ENCODE measurements around the gene RAPGEF1. TPM values are rescaled to one million over a fixed set of nuclear protein-coding genes. Genes with fewer than 3 reads are reported as not detected.

Gene RAPGEF1
- total RNA-seq, 2 experiments from 2014 or later, result 118 to 243 TPM

GRCh38 chr9:131671133-131671520 is 68.7 kb downstream of the RAPGEF1 start:
- TF ChIP-seq EZH2phosphoT487 (IDR thresholded peaks at IDR 0.05; ENCODE audit: borderline replicate concordance, low read depth, low read length) (no peak), CTCF (conservative IDR thresholded peaks at IDR 0.05; ENCODE audit: low read length) (peak; percentile 39)
- no peak for DNase-seq (ENCODE audit: low spot score)
- Histone ChIP-seq H4K20me1 (ENCODE audit: insufficient read depth, low read length) (peaks cover 31% of the 10 kb centered on the region; the same call in 1 of the 2 replicates), H3K36me3 (ENCODE audit: insufficient read depth, low read length) (peaks cover 90% of the 10 kb centered on the region), H3K27ac (ENCODE audit: low read depth, low read length, poor library complexity, severe bottlenecking) (peak overlapping the region; percentile 98), H3K9me3 (ENCODE audit: low read length) (no peaks in the 10 kb centered on the region), H3K4me2 (ENCODE audit: low read length) (peak overlapping the region; percentile 100), H3K9me2 (ENCODE audit: insufficient read depth, low read length) (no peaks in the 10 kb centered on the region), H3K4me1 (ENCODE audit: insufficient read depth, low read length, poor library complexity, severe bottlenecking) (peaks cover 76% of the 10 kb centered on the region), H3K79me2 (ENCODE audit: insufficient read depth, low read depth, low read length) (peaks cover 100% of the 10 kb centered on the region), H2AFZ (ENCODE audit: low read length) (no peak overlapping the region), H3K4me3 (ENCODE audit: low read depth, low read length, poor library complexity, severe bottlenecking) (peak overlapping the region; percentile 76)
- CTCF ChIA-PET (ENCODE audit: unreplicated experiment), result no interaction called here
- POLR2A ChIA-PET, result interaction anchor here (0.6 to 13.0 kb wide), 2 partner anchors 55 to 86 kb away, joined by 3 to 347 read pairs; no protein-coding TSS in a partner anchor
- intact Hi-C loops (cut with micrococcal nuclease; ENCODE audit: unreplicated experiment), result loop anchor here (10.0 kb wide), 2 partner anchors 276 to 396 kb away; partner anchors contain the start of genes FAM78A and PRRC2B
- no TSS peak for BruUV-seq (replicated peaks)

GRCh38 chr9:131670247-131671132 is 69.4 kb downstream of the RAPGEF1 start:
- Histone ChIP-seq H3K79me2 (ENCODE audit: insufficient read depth, low read depth, low read length) (peaks cover 100% of the 10 kb centered on the region), H3K9me3 (ENCODE audit: low read length) (no peaks in the 10 kb centered on the region), H3K4me3 (ENCODE audit: low read depth, low read length, poor library complexity, severe bottlenecking) (peak overlapping the region; percentile 76), H3K36me3 (ENCODE audit: insufficient read depth, low read length) (peaks cover 91% of the 10 kb centered on the region), H3K9me2 (ENCODE audit: insufficient read depth, low read length) (no peaks in the 10 kb centered on the region), H3K4me2 (ENCODE audit: low read length) (peak overlapping the region; percentile 100), H3K27ac (ENCODE audit: low read depth, low read length, poor library complexity, severe bottlenecking) (peak overlapping the region; percentile 98), H3K4me1 (ENCODE audit: insufficient read depth, low read length, poor library complexity, severe bottlenecking) (peaks cover 81% of the 10 kb centered on the region), H2AFZ (ENCODE audit: low read length) (no peak overlapping the region), H4K20me1 (ENCODE audit: insufficient read depth, low read length) (peaks cover 37% of the 10 kb centered on the region; the same call in 1 of the 2 replicates)
- POLR2A ChIA-PET, result interaction anchor here (0.6 to 13.0 kb wide), 2 partner anchors 56 to 85 kb away, joined by 3 to 347 read pairs; no protein-coding TSS in a partner anchor
- no TSS peak for BruUV-seq (replicated peaks)
- intact Hi-C loops (cut with micrococcal nuclease; ENCODE audit: unreplicated experiment), result loop anchor here (10.0 kb wide), 2 partner anchors 276 to 396 kb away; partner anchors contain the start of genes FAM78A and PRRC2B
- no peak for DNase-seq (ENCODE audit: low spot score)
- CTCF ChIA-PET (ENCODE audit: unreplicated experiment), result no interaction called here
- TF ChIP-seq EZH2phosphoT487 (IDR thresholded peaks at IDR 0.05; ENCODE audit: borderline replicate concordance, low read depth, low read length) (no peak), CTCF (conservative IDR thresholded peaks at IDR 0.05; ENCODE audit: low read length) (no peak)
